K562 (cell line): ENCODE data around the gene PELI3. TPM values are rescaled to one million over a fixed set of nuclear protein-coding genes. Genes with fewer than 3 reads are reported as not detected.

Source experiments
- ARNT ChIP-seq, 2 experiments: fragments of 450-650 bp; IDR thresholded peaks; 2 replicates each; pipeline ENCODE4 v1.6.1; 2016; ENCODE audit warnings: mild to moderate bottlenecking in 1 of 2
- ATF1 ChIP-seq, 2 experiments: fragments of 450-650 bp in 1 of 2; IDR thresholded peaks; 2 replicates each; pipeline ENCODE4 v1.6.1; 2016; ENCODE audit warnings: missing compliant biosample characterization in 1 of 2, missing genetic modification characterization in 1 of 2
- ATF7 ChIP-seq: fragments of 450-650 bp; IDR thresholded peaks from 2 replicates; pipeline ENCODE4 v1.7.1; 2014; ENCODE audit warnings: mild to moderate bottlenecking, moderate library complexity
- ELF1 ChIP-seq: fragments of 200-800 bp; sonication (Bioruptor generic); IDR thresholded peaks from 2 replicates; pipeline ENCODE4 v1.6.1; 2016; ENCODE audit warnings: missing genetic modification characterization, missing compliant biosample characterization
- MAZ ChIP-seq, 2 experiments: fragments of 450-650 bp in 1 of 2; sonication (generic) in 1 of 2; formaldehyde crosslinking; IDR thresholded peaks in 1 of 2; conservative IDR thresholded peaks in 1 of 2; 2 replicates each; pipeline versions ENCODE4 v1.4.0 to v1.5.0; 2020; ENCODE audit warnings: mild to moderate bottlenecking in 1 of 2, missing genetic modification reagents in 1 of 2
- MTF1 ChIP-seq: fragments of 250-450 bp; sonication (Bioruptor Pico); IDR thresholded peaks from 2 replicates; pipeline ENCODE4 v1.9.0; 2021; ENCODE audit warnings: moderate library complexity, mild to moderate bottlenecking, inconsistent platforms, borderline replicate concordance
- NCOA1 ChIP-seq: fragments of 450-650 bp; IDR thresholded peaks from 2 replicates; pipeline ENCODE4 v1.6.1; 2016; ENCODE audit warnings: low read depth
- NFYB ChIP-seq: IDR thresholded peaks from 2 replicates; pipeline ENCODE4 v1.6.1; 2011; ENCODE audit warnings: mild to moderate bottlenecking, moderate library complexity; ENCODE audit not compliant: insufficient read length; ENCODE audit errors: extremely low read depth
- NONO ChIP-seq, 2 experiments: fragments of 200-400 bp in 1 of 2; fragments of 450-650 bp in 1 of 2; formaldehyde crosslinking in 1 of 2; IDR thresholded peaks; 2 replicates each; pipeline ENCODE4 v1.6.1; 2017; ENCODE audit warnings: low read depth in 2 of 2, mild to moderate bottlenecking in 2 of 2, moderate library complexity in 2 of 2, low read length in 1 of 2
- NUFIP1 ChIP-seq: fragments of 450-650 bp; IDR thresholded peaks from 2 replicates; pipeline ENCODE4 v1.6.1; 2018; ENCODE audit not compliant: partially characterized antibody
- PHTF2 ChIP-seq: fragments of 250-450 bp; sonication (Bioruptor Pico); IDR thresholded peaks from 2 replicates; pipeline ENCODE4 v1.5.0; 2021; ENCODE audit warnings: mild to moderate bottlenecking
- RAD21 ChIP-seq, 2 experiments: fragments of 250-450 bp in 1 of 2; fragments of 450-650 bp in 1 of 2; sonication (Bioruptor Pico) in 1 of 2; formaldehyde crosslinking in 1 of 2; IDR thresholded peaks in 1 of 2; conservative IDR thresholded peaks in 1 of 2; 2 replicates each; pipeline versions ENCODE4 v1.4.0 to v1.8.0; 2020 to 2022; ENCODE audit warnings: mild to moderate bottlenecking in 2 of 2, moderate library complexity in 1 of 2
- RUNX1 ChIP-seq: sonication (generic); IDR thresholded peaks from 2 replicates; pipeline ENCODE4 v1.6.1; 2016; ENCODE audit warnings: antibody characterized with exemption, low read depth
- SMARCA5 ChIP-seq: fragments of 450-650 bp; IDR thresholded peaks from 2 replicates; pipeline ENCODE4 v1.6.1; 2016
- THRAP3 ChIP-seq: fragments of 450-650 bp; IDR thresholded peaks from 2 replicates; pipeline ENCODE4 v1.6.1; 2016; ENCODE audit warnings: mild to moderate bottlenecking, inconsistent platforms, borderline replicate concordance
- ZBTB7A ChIP-seq: IDR thresholded peaks from 2 replicates; pipeline ENCODE4 v1.6.1; 2011; ENCODE audit warnings: low read depth, mild to moderate bottlenecking, low read length, moderate library complexity, borderline replicate concordance; ENCODE audit not compliant: control insufficient read depth
- ZNF408 ChIP-seq: fragments of 250-450 bp; sonication (Bioruptor Pico); IDR thresholded peaks from 2 replicates; pipeline ENCODE4 v1.4.0; 2020; ENCODE audit warnings: low read depth, mild to moderate bottlenecking, moderate library complexity
- ZNF507 ChIP-seq: conservative IDR thresholded peaks from 2 replicates; pipeline ENCODE4 v1.6.1; 2017; ENCODE audit warnings: missing genetic modification characterization, missing compliant biosample characterization
- ZZZ3 ChIP-seq: fragments of 450-650 bp; IDR thresholded peaks from 2 replicates; pipeline ENCODE4 v1.6.1; 2016; ENCODE audit warnings: antibody characterized with exemption, mild to moderate bottlenecking, moderate library complexity
- polyA plus RNA-seq, 8 experiments: library from polyadenylated mRNA; depleted of rRNA in 4 of 8; stranded (reverse) in 5 of 8; unstranded in 3 of 8; fragments of >200 nt; fragmentation: Nextera tagmentation in 2 of 8; fragmentation: Illumina TruSeq in 1 of 8; extraction: Ambion mirVana in 2 of 8; extraction: Trizol in 1 of 8; gene quantifications; 2 replicates each; pipeline versions ENCODE4 v1.2.1 to v1.2.3, GENCODE V29; 2011 to 2014; ENCODE audit warnings: inconsistent platforms in 1 of 8, missing spikeins in 1 of 8
- total RNA-seq, 7 experiments: library from RNA; depleted of rRNA in 6 of 7; stranded (reverse); fragments of >200 nt in 6 of 7; fragmentation: Illumina TruSeq in 2 of 7; extraction: Trizol in 2 of 7; gene quantifications; 2 replicates each; pipeline versions ENCODE4 v1.2.1 to v1.2.3, GENCODE V29; 2011 to 2021; ENCODE audit warnings: low replicate concordance in 1 of 7
- TF ChIP-seq, protein P1 (sequence below): fragments of 250-450 bp; sonication (Bioruptor Pico); IDR thresholded peaks from 2 replicates; pipeline ENCODE4 v1.8.0; 2022; ENCODE audit warnings: inconsistent platforms, mild to moderate bottlenecking, moderate library complexity, borderline replicate concordance
- TF ChIP-seq, protein P2 (sequence below): fragments of 250-450 bp; sonication (Bioruptor Pico); IDR thresholded peaks from 2 replicates; pipeline ENCODE4 v1.4.0; 2020; ENCODE audit warnings: mild to moderate bottlenecking
- TF ChIP-seq, protein P3 (sequence below): fragments of 450-650 bp; formaldehyde crosslinking; IDR thresholded peaks from 2 replicates; pipeline ENCODE4 v1.4.0; 2022; ENCODE audit warnings: missing genetic modification characterization
- TF ChIP-seq, protein P4 (sequence below): sonication (generic); formaldehyde crosslinking; IDR thresholded peaks from 2 replicates; pipeline ENCODE4 v1.8.1; 2022; ENCODE audit warnings: missing genetic modification reagents

Gene PELI3
- total and polyA plus RNA-seq, 9 of the 15 experiments (the other 6 are each of a cell fraction or from before 2014, with no cell fraction given), result 0.17 to 4.2 (median 1.9) TPM

DNA sequence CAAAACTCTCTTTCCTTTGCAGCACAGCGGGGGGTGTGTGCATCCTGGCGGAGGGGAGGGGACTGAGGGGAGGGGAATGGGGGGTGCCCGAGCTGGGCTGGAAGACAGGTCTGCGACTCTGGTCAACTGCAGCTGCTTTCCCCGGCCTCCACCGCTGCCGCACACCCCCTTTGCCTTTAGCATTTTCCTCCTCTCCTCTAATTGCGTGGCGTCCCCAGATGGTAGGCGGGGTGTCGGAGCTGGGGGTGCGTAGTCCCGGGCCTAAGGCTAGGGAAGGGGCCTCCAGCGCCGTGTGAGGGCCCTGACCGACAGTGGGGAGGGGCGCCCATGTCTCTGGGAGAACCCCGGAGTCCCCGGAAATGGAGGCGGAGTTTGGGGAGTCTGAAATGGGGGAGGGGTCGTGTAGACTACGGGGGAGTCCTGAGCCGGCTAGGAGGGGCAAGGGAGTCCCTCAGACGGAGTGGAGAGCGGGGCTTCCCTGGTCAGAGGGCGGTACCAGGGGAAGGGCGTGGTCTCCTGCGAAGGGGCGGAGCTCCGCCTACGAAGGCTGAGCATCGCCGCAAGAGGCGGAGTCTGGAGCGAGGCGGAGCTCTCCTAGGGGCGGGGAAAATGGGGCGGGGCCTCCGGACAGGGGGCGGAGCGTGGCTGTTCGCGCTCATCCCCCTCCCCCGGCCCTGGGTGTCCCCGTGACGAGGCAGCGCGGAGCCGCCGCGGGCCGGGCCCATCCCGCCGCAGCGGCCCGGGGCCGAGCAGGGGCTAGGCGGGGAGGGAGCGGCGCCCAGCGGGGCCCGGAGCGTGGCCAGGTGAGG is at the start of gene PELI3 (continued):
- TF ChIP-seq, protein P1, sequence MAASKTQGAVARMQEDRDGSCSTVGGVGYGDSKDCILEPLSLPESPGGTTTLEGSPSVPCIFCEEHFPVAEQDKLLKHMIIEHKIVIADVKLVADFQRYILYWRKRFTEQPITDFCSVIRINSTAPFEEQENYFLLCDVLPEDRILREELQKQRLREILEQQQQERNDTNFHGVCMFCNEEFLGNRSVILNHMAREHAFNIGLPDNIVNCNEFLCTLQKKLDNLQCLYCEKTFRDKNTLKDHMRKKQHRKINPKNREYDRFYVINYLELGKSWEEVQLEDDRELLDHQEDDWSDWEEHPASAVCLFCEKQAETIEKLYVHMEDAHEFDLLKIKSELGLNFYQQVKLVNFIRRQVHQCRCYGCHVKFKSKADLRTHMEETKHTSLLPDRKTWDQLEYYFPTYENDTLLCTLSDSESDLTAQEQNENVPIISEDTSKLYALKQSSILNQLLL (CRISPR knock-in tag), result no peak
- TF ChIP-seq ATF7 (no peak), PHTF2 (CRISPR knock-in tag) (no peak), ZZZ3 (no peak), ARNT (IDR thresholded peaks at IDR 0.05) (no peak), NCOA1 (no peak), NUFIP1 (no peak), ZNF507 (tag) (no peak), ELF1 (no peak), ZBTB7A (0 out of 2 replicates have a peak, but pooled peaks have one; percentile 39), NFYB (no peak), NONO (IDR thresholded peaks at IDR 0.05; ENCODE audit: low read depth in 2 of 2, low read length in 1 of 2) (no peak), RAD21 (CRISPR knock-in tag; conservative IDR thresholded peaks at IDR 0.05 in 1 of 2, IDR thresholded peaks at IDR 0.05 in 1 of 2) (no peak), ZNF408 (no peak), ATF1 (CRISPR knock-in tag; IDR thresholded peaks at IDR 0.05) (no peak), ATF1 (tag; IDR thresholded peaks at IDR 0.05) (peak; percentile 51), THRAP3 (no peak), SMARCA5 (no peak), MAZ (CRISPR knock-in tag; conservative IDR thresholded peaks at IDR 0.05 in 1 of 2, IDR thresholded peaks at IDR 0.05 in 1 of 2) (peak; percentile 23 to 67; a peak in 2 of 4 replicates), MTF1 (CRISPR knock-in tag) (no peak), RUNX1 (no peak)
- TF ChIP-seq, protein P2, sequence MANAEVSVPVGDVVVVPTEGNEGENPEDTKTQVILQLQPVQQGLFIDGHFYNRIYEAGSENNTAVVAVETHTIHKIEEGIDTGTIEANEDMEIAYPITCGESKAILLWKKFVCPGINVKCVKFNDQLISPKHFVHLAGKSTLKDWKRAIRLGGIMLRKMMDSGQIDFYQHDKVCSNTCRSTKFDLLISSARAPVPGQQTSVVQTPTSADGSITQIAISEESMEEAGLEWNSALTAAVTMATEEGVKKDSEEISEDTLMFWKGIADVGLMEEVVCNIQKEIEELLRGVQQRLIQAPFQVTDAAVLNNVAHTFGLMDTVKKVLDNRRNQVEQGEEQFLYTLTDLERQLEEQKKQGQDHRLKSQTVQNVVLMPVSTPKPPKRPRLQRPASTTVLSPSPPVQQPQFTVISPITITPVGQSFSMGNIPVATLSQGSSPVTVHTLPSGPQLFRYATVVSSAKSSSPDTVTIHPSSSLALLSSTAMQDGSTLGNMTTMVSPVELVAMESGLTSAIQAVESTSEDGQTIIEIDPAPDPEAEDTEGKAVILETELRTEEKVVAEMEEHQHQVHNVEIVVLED (CRISPR knock-in tag), result peak; percentile 27; the same call in 1 of the 2 replicates
- TF ChIP-seq, protein P3, sequence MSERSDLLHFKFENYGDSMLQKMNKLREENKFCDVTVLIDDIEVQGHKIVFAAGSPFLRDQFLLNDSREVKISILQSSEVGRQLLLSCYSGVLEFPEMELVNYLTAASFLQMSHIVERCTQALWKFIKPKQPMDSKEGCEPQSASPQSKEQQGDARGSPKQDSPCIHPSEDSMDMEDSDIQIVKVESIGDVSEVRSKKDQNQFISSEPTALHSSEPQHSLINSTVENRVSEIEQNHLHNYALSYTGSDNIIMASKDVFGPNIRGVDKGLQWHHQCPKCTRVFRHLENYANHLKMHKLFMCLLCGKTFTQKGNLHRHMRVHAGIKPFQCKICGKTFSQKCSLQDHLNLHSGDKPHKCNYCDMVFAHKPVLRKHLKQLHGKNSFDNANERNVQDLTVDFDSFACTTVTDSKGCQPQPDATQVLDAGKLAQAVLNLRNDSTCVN (CRISPR knock-in tag), result peak; percentile 26; the same call in 1 of the 2 replicates
- TF ChIP-seq, protein P4, sequence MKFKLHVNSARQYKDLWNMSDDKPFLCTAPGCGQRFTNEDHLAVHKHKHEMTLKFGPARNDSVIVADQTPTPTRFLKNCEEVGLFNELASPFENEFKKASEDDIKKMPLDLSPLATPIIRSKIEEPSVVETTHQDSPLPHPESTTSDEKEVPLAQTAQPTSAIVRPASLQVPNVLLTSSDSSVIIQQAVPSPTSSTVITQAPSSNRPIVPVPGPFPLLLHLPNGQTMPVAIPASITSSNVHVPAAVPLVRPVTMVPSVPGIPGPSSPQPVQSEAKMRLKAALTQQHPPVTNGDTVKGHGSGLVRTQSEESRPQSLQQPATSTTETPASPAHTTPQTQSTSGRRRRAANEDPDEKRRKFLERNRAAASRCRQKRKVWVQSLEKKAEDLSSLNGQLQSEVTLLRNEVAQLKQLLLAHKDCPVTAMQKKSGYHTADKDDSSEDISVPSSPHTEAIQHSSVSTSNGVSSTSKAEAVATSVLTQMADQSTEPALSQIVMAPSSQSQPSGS, result no peak
